ENCODE results near the gene EBF3.
"Not testable (repeated sequence)": the region's sequence is repeated elsewhere in the genome, so short reads cannot be mapped to it uniquely, and the experiment has no call there.

EBF3 gene

GRCh38 chr10:129927351-129928120 lies 36.5 kb downstream of the EBF3 start:
- no peak for DNase-seq (ENCODE audit: low read depth)

DNA sequence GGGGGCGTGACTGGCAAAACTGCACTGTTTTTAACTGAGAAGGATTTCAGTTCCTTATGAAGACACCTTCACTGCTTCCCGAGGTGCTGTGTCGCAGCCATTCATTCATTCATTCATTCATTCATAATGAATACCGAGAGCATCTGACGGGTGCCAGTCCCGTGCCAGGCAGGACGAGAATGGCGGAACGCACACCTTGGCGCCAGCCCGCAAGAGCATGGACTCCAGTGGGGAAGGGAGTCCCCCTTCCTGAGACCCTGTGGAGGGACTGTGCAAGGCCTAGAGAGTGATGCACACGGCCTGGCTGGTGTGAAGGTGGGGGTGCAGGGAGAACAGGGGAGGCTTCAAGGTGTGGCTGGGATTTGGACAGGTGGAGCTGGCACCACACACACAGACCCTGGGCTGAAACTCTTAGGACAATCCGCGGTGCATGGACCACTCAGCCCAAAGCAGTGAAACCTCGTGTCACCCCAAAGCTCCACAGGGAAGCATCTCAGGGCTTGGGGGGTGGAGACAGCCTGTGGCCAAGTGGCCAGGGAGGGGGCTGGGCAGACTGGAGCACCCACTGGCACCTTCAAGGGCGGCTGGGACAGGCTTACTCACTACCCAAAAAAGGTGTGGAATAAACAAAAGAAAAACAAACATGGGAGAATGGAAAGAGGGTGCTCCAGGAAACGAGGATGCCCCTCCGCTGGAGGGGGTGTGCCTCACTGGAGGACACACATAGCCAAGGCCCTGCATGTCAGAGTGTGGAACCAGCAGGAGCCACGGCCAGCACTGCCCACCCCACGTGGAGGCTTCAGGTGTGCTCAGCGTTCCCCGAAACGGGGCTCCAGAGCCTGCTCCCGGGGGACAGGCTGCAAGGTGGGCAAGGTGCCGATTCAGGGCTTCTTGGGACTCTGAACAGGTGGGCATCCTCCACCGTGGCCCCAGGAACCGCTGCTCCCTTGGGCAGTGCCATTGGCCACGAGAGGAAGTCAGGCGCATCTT lies 37.7 kb downstream of the EBF3 start:
- no peak for DNase-seq (ENCODE audit: low read depth)

- DNase-seq (ENCODE audit: low read depth) = no peak
These were observed 39.5 kb downstream of the EBF3 start for GRCh38 chr10:129924375-129925085.

DNA sequence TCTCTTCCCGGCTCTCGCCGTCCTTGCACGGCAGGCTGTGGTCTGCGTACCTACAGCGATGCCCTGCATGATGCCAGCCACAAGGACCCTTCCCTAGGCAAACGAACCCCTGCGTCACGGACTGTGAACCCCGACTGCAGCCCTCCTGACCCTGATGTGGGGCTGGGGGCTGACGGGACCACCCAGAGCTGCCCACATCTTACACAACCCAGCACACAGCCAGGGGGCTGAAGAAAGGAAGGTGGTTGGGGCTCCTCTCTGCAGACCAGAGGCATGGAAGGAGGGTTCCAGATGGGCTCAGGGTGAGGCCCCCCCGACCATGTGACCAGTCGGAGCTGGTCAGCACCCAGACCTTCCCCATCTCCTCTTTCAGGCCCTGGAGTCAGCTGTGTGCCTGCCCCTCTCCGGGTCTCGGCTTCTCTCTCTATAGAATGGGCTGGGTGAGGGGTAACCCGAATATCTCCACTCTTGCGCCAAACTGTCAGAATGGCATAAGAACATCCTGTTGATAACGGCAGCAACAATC lies 41.4 kb downstream of the EBF3 start:
- DNase-seq (ENCODE audit: low read depth) = no peak

DNA sequence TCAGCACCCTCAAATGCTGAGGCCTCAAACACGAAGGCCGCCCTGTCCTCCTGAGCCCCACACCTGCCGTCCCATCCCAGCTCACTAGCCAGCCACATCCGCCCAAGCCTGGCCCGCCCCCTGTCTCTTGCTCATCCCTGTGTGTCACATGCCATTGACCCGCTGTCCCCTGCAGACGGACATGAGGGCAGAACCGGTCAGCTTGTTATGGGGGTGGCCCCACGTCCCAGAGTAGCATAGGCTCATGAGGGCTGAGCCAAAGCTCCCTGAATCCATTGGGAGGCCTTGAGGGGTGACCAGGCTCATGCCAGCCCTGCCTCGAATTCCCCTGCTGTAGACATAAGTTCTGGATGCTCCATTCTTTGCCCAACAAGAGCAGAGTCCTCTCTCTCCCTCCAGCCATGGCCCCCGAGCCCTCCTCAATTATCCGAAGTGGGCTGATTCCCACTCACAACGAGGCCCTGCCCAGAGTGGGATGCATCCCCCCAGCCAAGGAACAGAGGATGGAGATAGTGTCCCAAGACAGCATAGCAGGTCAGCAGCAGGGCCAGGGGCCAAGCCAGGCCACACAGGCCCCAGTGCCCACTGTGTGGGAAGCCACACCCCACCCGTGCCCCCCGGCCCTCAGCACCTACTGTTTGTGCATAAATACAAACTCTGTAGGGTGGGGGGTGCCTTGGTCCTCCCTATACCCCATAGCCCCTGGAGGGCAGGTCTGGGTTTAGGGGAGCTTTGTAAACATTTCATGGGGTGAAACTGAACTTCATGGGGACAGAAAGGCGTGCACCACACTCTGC lies 42.1 kb downstream of the EBF3 start:
- DNase-seq (ENCODE audit: low read depth) = no peak

DNA sequence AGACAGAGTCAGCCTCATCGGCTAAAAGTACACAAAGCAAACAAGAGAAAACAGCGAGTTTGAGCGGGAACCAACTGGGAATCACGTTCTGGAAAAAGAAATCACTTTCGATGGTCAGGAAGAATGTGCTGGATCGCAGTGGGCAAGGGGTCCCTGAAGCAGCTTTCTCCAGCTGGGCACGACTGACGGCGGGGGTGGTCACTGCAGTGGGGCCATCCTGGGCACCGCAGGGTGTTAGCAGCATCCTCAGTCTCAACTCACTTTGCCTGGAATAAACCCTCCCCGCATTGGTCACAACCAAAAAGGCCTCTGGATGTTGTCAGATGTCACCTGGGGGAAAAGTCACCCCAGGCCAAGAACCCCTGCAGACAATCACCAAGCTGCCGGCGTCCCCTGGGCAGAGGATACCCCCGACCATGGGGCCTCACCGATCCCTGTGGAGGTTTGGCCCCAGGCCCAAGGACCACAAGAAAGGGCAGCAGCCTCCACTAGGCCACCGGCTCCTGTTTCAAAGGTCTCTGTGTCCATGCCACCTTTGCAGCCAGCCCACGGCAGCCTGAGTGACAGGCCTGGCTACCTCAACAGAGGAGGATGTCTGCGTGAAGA lies 42.9 kb downstream of the EBF3 start:
- DNase-seq (ENCODE audit: low read depth) = no peak

GRCh38 chr10:129920187-129920586 lies 43.9 kb downstream of the EBF3 start:
- not testable (repeated sequence) for DNase-seq (ENCODE audit: low read depth)

DNA sequence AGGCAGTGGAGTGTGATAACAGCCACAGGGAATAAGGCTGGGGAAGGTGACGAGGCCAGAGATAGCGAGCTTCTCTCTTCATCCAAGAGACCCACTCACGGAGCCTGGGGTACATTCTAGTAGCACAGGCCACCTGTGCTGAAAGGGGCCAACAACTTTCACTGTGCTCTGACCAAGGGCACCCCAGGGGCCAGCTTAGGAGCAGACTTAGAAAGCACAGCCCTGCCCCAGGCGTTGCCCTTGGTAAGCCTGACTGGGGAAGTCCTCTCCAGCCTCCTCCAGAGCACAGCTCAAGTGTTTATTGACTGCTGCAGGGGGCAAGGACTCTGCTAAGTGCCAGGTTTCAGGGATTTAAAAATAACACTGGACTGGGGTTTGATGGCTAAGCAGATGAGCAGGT lies 44.7 kb downstream of the EBF3 start:
- no peak for DNase-seq (ENCODE audit: low read depth)

DNA sequence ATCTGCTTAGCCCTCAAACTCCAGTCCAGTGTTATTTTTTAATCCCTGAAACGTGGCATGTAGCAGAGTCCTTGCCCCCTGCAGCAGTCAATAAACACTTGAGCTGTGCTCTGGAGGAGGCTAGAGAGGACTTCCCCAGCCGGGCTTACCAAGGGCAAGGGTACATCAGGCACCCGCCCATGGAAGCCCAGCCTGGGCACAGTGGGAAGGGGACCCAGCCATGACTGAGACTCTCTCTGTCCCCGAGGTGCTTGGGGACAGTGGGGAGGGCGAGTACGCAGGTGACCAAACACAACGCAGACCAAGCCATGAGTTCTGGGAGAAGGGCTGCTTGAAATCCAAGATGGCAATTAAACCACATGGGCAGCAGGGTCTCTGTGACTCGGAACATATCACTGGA lies 45.2 kb downstream of the EBF3 start:
- DNase-seq (ENCODE audit: low read depth) = no peak

GRCh38 chr10:129918401-129918800 lies 45.7 kb downstream of the EBF3 start:
- no peak for DNase-seq (ENCODE audit: low read depth)

DNA sequence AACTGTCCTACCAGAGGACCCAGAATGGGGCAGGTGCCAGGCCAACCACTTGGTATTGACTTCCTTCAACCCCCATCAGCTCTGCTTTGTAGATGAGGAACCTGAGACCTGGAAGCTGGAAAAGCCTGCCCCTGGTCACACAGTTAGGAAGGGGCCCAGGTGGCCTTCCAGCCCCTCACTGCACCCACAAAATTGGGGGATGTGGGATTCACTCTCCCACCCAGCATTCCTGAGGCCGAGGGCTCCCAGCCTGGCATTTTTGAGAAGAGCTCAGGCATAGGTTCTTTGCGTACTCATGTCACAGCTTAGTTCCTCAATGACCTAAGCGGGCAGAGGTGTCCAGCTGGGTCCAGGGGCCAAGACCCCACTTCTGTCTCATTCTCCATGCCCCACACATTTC lies 46.1 kb downstream of the EBF3 start:
- DNase-seq (ENCODE audit: low read depth) = no peak

- DNase-seq (ENCODE audit: low read depth) = no peak
These were observed 47.5 kb downstream of the EBF3 start for GRCh38 chr10:129916506-129916995.

GRCh38 chr10:129915526-129916378 lies 48.3 kb downstream of the EBF3 start:
- no peak for DNase-seq (ENCODE audit: low read depth)

DNA sequence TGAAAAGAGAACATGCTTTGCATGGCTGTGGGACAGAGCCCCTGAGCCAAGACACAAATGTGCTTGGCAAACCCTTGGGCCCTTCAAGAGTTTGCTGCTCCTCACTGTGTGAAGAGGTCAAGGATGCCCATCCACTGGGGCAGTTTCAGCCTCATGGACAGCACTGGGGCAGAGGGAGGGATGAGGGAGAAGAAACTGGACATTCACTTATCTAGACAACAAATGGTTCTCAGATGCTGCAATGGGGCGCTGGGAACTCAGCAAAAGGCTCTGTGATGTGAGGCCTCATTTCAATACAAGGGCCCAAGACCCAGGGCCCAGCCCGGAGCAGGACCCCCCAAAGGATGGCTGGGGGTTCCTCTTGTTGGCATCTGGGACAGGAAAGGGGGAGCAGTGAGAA lies 49.1 kb downstream of the EBF3 start:
- no peak for DNase-seq (ENCODE audit: low read depth)

GRCh38 chr10:129914153-129914855 lies 49.8 kb downstream of the EBF3 start:
- no peak for DNase-seq (ENCODE audit: low read depth)

DNA sequence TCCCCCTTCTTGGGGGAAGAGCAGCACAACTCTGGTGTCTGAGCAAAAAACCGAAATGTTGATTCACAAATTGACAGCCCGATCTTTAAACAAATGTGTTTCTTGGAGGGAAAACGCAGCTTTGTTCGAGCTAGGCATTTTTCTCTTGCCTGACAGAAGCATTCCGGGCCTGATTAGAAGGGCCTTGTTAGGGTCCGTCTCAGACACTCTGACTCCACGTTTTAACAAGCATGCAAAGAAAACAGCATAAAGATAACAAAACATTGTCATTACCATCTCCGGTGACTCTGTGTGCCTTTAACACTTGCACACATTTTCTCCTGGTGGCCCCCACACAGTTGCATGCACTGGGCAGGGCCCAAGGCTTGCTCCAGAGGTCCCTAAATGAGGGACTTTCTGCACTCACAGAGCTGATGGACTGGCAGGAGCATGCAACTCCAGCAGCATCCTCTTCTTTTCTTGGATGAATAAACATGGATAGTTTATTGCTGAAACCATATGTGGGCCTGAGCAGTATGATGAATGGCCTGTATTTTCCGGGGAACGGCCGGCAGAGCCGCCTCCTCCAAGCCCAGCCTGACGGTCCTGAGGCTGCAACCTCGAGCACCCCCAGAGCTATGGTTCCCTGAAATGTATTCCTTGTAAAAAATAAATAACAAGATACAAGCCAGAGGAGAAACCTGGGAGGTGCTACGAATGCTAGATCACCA lies 50.9 kb downstream of the EBF3 start:
- DNase-seq (ENCODE audit: low read depth) = no peak

GRCh38 chr10:129912166-129912917 lies 51.7 kb downstream of the EBF3 start:
- no peak for DNase-seq (ENCODE audit: low read depth)
